ENCODE results near the gene C1QTNF12.

C1QTNF12 gene, protein sequence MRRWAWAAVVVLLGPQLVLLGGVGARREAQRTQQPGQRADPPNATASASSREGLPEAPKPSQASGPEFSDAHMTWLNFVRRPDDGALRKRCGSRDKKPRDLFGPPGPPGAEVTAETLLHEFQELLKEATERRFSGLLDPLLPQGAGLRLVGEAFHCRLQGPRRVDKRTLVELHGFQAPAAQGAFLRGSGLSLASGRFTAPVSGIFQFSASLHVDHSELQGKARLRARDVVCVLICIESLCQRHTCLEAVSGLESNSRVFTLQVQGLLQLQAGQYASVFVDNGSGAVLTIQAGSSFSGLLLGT

DNA sequence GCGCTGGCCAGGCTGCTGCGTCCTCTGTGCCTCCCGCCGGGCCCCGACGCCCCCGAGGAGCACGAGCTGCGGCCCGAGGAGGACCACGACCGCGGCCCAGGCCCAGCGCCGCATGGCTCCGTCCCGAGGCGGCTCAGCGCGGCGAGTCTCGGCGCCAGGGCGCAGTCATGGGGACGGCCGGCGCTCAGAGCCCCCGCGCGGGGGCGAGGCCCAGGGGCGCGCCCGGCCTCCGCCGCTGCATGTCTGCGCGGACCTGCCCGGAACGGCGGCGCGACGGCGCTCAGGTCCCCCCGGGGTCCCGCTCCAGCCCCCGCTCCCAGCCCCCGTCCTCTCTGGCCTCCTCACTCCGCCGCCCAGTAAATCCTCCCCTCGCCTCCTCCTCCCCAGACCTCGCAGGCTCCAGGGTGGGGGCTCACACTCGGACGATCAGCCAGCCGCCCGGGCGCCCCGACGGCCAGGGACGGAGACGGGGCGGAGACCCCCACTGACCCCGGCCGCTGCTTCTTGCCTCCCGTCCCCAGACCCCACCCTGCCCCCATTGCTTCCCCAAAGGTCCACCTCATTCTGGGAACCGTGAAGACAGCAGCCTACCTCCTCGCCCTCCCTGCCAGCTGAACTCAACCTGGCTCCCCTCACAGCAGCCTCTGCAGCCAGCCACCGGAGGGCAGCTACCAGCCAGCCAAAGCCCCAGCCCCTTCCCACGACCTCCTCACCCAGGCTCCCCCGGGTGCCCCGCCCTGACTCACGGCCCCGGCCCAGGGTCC lies at the start of gene C1QTNF12:
Gene C1QTNF12, minus strand, starts transcription at position 146 of the 764 bp plus-strand sequence. Its CDS starts 32 bp downstream, at position 114.
- Histone ChIP-seq H3K4me1 (ENCODE audit: low read depth, poor library complexity, severe bottlenecking) (no peaks in the 10 kb centered on the region), H3K4me2 (no peak within 1 kb of the TSS), H3K79me2 (ENCODE audit: insufficient read depth, low read depth) (no peaks in the 10 kb centered on the region), H2AFZ (ENCODE audit: low read depth) (no peak within 1 kb of the TSS), H3K27ac (no peak within 1 kb of the TSS), H3K36me3 (ENCODE audit: insufficient read depth) (no peaks in the 10 kb centered on the region), H4K20me1 (ENCODE audit: insufficient read depth) (no peaks in the 10 kb centered on the region), H3K27me3 (ENCODE audit: insufficient read depth, low read depth) (peaks cover 36% of the 10 kb centered on the region), H3K9ac (no peak within 1 kb of the TSS), H3K4me3 (IDR thresholded peaks at IDR 0.05; ENCODE audit: insufficient read depth, low read depth, low read length) (no peak within 1 kb of the TSS)
- TF ChIP-seq, protein P1, sequence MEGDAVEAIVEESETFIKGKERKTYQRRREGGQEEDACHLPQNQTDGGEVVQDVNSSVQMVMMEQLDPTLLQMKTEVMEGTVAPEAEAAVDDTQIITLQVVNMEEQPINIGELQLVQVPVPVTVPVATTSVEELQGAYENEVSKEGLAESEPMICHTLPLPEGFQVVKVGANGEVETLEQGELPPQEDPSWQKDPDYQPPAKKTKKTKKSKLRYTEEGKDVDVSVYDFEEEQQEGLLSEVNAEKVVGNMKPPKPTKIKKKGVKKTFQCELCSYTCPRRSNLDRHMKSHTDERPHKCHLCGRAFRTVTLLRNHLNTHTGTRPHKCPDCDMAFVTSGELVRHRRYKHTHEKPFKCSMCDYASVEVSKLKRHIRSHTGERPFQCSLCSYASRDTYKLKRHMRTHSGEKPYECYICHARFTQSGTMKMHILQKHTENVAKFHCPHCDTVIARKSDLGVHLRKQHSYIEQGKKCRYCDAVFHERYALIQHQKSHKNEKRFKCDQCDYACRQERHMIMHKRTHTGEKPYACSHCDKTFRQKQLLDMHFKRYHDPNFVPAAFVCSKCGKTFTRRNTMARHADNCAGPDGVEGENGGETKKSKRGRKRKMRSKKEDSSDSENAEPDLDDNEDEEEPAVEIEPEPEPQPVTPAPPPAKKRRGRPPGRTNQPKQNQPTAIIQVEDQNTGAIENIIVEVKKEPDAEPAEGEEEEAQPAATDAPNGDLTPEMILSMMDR (conservative IDR thresholded peaks at IDR 0.05; ENCODE audit: low read depth, low read length), result no peak

DNA sequence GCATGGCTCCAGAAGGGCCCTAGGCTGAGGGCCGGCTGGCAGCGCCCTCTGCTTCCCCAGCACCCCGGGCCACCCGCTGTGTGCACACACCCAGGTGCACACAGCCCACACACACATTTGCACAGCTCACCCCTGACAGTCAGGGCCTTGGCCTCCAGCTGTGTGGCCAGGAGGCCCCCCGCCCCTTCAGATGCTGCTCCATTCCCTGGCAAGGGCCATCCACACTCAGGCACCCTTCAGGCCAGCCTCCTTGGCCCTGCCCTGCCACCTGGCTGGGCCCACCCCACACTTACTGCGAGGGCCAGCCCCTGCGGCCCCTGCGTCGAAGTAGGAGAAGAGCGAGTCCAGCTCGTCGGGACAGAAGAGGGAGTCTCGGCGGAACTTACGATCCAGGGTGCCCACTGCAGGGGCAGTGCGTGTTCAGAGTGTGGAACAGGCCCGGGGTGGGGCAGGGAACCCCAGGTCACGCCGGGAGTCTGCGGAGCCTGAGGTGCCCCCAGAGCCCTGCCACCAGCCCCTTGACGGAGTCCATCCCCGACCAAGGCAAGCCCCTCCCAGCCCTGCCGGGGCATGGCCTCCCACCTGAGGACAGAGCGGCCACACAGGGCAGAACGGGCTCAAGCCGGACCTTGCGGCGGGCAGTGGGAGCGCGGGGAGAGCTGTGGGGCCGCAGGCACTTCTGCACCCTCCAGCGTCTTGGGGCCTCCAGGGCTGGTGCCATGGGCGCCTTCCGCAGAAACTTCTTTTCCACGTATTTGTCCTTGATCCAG lies 48.8 kb upstream of the C1QTNF12 start:
- no peaks in the 10 kb centered on the region; the same call in 1 of the 2 replicates for H4K20me1 ChIP-seq (ENCODE audit: insufficient read depth)
- TF ChIP-seq, protein P1 (conservative IDR thresholded peaks at IDR 0.05; ENCODE audit: low read depth, low read length), result no peak
- no peak overlapping the region for H3K27ac ChIP-seq
- H3K36me3 ChIP-seq (ENCODE audit: insufficient read depth), result no peaks in the 10 kb centered on the region
- H3K27me3 ChIP-seq (ENCODE audit: insufficient read depth, low read depth), result peaks cover 10% of the 10 kb centered on the region; the same call in 1 of the 2 replicates
- H3K4me1 ChIP-seq (ENCODE audit: low read depth, poor library complexity, severe bottlenecking), result peaks cover 18% of the 10 kb centered on the region
- no peak overlapping the region for H3K4me2 ChIP-seq
- no peaks in the 10 kb centered on the region for H3K79me2 ChIP-seq (ENCODE audit: insufficient read depth, low read depth)
- no peak overlapping the region for H3K4me3 ChIP-seq (IDR thresholded peaks at IDR 0.05; ENCODE audit: insufficient read depth, low read depth, low read length)
- no peak overlapping the region for H3K9ac ChIP-seq
- no peak overlapping the region for H2AFZ ChIP-seq (ENCODE audit: low read depth)

DNA sequence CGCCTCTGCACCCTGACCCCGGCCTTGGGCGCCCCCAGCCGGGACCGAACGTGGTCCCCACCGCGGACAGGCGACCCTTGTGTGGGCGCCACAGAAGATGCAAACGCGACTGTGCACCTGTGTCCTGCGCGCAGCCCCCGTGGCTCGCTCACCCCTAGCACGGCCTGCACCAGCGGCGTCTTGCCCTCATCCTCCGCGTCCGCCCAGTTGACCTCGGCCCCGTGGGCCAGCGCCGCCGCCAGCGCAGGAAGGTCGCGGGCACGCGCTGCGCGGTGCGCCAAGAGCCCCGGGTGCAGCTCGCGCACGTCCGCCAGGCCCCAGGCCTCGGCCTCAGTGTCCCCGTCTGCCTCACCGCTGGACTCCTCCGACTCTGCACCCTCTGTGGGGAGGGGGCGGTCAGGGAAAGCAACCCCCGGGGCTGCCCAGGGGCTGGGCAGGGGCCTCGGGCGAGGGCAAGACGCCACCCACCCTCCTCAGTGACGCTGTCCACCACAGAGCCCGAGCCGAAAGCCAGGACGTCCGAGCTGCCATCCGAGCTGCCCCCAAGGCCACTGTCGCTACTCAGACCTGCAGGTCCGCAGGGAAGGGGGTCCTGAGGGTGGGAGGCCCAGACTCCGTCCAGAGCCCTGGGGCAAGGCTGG lies 47.8 kb upstream of the C1QTNF12 start:
- Histone ChIP-seq H4K20me1 (ENCODE audit: insufficient read depth) (no peaks in the 10 kb centered on the region), H2AFZ (ENCODE audit: low read depth) (no peak overlapping the region), H3K4me1 (ENCODE audit: low read depth, poor library complexity, severe bottlenecking) (peaks cover 22% of the 10 kb centered on the region), H3K4me3 (IDR thresholded peaks at IDR 0.05; ENCODE audit: insufficient read depth, low read depth, low read length) (no peak overlapping the region), H3K4me2 (no peak overlapping the region), H3K36me3 (ENCODE audit: insufficient read depth) (no peaks in the 10 kb centered on the region), H3K79me2 (ENCODE audit: insufficient read depth, low read depth) (no peaks in the 10 kb centered on the region), H3K9ac (no peak overlapping the region), H3K27me3 (ENCODE audit: insufficient read depth, low read depth) (peaks cover 15% of the 10 kb centered on the region; the same call in 1 of the 2 replicates), H3K27ac (no peak overlapping the region)
- TF ChIP-seq, protein P1 (conservative IDR thresholded peaks at IDR 0.05; ENCODE audit: low read depth, low read length), result no peak
